ENCODE data around the gene GNPDA2. TPM values are rescaled to one million over a fixed set of nuclear protein-coding genes. Genes with fewer than 3 reads are reported as not detected.
"Not testable (repeated sequence)": the region's sequence is repeated elsewhere in the genome, so short reads cannot be mapped to it uniquely, and the experiment has no call there.

The GNPDA2 gene
- total RNA-seq = 1.3 TPM

DNA sequence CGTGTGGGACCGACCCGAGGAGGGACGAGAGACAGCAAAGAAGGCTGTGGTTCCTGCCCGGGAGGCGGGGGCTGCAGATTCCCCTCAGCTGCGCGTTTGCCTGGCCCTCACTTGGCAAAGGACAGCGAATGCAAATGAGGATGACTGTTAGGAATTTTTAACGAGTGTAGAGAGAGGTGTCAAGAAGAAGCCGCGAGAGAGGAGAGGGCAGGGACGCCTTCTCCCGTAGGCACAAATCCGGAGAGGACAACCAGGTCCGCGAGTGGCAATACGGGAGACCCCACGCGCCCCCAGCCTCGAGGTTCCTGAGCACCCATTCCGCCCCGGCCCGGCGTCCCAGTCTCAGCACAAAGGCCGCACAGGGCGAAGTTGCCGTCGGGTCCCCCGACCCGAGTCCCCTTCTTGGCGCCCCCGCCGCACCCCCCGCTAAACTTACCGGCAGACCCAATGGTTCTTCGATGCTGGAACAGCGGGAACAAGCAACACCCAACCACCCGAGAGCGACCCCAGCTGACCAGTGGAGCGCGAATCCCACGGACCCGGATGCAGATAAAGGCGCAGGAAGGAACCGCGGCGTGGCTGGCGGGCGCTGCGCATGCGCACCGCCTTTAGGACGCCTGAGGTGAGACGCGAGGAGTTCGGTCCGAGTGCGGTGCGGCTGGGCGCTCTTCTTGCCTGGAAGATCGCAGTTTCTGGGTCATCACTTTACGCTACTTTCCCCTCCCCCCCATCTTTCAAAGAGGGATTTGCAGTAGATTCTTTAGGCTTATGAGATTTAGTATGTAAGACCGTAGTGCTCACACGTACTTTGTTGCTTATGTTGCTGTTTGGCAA lies at the start of gene GNPDA2:
TSS of gene GNPDA2 (minus strand) at position 519 of the 834 bp plus-strand sequence. CDS start 4,349 bp downstream, outside the sequence.
- peak; percentile 87 for DNase-seq (ENCODE audit: low spot score)
- peak; percentile 97 for ATAC-seq

- DNase-seq (ENCODE audit: low spot score) = no peak
- ATAC-seq = no peak
These were observed 46.0 kb upstream of the GNPDA2 start for GRCh38 chr4:44772340-44772739.

- ATAC-seq = no peak
These were observed 45.4 kb upstream of the GNPDA2 start for GRCh38 chr4:44771789-44772188.

DNA sequence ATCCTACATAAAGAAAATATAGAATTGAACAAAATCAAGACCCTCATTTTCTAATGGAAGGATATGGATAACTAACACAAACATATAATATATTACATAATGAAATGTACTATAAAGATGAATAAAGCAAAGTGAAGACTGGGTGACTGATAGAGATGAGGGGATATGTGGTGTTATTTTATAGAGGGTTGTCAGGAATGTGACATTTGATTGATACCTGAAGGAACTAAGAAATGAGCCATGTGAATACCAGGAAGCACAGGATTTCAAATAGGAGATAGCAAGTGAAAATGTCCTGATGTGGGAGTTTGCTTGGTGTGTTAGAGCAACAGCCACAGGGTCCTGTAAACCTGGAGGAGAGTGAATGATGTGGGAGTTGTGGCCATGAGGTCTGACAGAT lies 40.1 kb upstream of the GNPDA2 start:
- ATAC-seq = no peak
- no peak for DNase-seq (ENCODE audit: low spot score)

More at GRCh38 chr4:44771789-44772188, 45.4 kb upstream of the GNPDA2 start:
- no peak for DNase-seq (ENCODE audit: low spot score)

- no peak for ATAC-seq
- DNase-seq (ENCODE audit: low spot score) = no peak
These were observed 38.8 kb upstream of the GNPDA2 start for GRCh38 chr4:44765116-44765515.

- ATAC-seq (no peak), DNase-seq (ENCODE audit: low spot score) (no peak)
These were observed 35.0 kb upstream of the GNPDA2 start for GRCh38 chr4:44761306-44761705.

DNA sequence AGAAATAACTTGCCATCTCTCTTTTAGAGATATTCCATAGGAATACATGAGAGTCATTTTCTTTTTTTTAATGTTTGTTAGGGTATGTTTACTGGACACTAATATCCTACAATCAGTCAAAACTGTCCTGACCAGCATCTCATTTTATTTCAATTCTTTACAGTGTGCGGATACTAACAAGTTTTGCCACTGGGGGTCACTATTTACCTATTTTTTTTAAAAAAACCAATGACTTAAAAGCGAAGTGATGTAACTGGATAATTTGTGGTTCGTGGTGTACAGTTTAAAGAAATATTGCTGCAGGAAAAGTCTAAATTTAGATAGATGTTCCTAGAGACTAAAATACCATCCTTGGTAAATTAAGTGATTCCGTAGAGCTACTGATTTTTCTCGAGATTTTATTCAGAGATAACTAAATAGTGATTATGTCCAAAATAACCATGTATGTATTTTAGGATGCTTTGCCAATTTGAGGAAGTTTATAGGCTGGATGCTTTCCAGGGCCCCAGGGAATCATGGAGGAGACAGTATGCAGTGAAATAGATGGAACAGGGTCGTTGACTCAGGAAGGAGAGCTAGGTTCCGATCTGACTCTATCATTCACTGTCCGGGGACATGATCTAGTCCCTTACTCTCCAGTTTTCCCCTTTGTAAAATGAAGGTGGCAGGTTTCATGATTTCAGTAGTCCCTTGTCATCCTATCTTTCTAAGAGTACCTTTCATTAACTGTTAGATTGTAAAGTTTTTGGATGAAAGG lies 34.0 kb upstream of the GNPDA2 start:
- ATAC-seq (peak; percentile 66), DNase-seq (ENCODE audit: low spot score) (no peak)

- DNase-seq (ENCODE audit: low spot score) = no peak
- ATAC-seq = no peak
These were observed 30.2 kb upstream of the GNPDA2 start for GRCh38 chr4:44756559-44756958.

DNA sequence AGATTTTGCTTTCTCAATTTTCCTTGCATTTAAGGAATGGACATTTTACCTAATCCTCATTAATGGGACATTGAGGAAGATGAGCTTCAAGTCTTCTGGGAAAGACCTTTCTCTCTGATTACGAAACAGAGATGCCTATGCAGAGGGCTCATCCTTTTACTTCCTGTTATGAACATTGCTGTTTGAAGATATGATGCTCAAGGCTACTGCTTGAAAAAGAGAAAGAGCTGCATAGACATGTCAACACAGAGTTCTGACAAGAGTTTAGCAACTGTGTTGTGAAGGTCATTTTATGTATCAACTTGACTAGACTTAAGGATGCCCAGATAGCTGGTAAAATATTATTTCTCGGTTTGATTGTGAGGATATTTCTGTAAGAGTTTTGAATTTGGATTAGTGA lies 13.8 kb upstream of the GNPDA2 start:
- ATAC-seq (no peak), DNase-seq (ENCODE audit: low spot score) (no peak)

DNA sequence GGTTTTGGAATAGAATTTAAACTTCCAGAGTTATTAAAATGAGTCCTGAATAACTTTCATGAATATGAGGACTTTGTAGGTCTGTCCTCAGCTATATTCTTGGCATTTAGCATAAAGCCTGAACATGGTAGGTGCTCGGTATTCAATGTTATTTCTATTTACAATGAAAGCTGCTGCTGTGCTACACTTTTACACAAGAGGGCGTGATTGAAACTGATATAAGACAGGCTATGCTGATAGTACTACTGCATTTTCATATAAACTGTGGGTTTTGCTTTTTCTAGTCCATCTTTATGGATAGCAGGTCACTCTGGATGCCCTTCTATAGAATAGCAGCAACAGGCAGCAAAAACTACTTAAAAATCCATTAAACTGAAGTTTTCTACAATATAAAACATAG lies 12.3 kb upstream of the GNPDA2 start:
- ATAC-seq (peak; percentile 45), DNase-seq (ENCODE audit: low spot score) (no peak)

DNA sequence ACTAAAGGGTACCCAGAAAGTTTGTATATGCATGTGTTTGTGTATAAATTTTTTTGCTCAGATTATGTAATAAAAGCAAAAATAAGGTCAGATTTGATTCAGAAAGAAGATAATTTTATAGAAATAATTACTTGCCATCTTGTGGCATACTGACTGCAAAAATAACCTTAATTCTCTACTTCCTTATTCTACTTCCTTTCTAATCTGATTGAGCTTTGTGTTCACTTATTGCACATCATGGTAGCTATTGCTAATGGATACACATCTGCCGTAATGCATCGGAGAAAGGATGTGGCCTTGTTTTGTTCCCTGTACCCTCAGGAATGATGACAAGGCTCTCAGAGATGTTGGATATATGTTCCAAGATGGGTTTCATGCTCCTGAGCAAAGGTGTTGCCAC lies 10.5 kb upstream of the GNPDA2 start:
- no peak for DNase-seq (ENCODE audit: low spot score)
- ATAC-seq = no peak

- ATAC-seq; DNase-seq (ENCODE audit: low spot score): not testable (repeated sequence)
These were observed 2.3 kb upstream of the GNPDA2 start for GRCh38 chr4:44728694-44729093.

DNA sequence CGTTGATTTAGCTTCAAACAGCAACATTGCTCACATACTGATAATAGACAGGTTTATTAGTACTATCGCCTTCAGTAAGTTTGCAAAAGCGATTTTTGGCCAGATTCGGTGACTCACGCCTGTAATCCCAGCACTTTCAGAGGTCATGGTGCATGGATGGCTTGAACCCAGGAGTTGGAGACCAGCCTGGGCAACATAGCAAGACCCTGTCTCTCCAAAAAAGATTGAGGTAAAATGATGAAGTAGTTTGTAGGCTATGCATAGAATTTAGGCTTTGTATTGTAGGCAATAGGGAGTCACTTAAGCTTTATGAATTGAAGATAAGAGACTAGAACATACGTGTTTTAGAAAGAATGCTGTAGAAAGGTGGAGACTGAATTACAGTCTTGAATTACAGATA lies 1.1 kb upstream of the GNPDA2 start:
- no peak for ATAC-seq
- DNase-seq (ENCODE audit: low spot score) = no peak

GRCh38 chr4:44725726-44726037 lies 674 bp downstream of the GNPDA2 start:
- no peak for DNase-seq (ENCODE audit: low spot score)
- ATAC-seq = peak; percentile 67

DNA sequence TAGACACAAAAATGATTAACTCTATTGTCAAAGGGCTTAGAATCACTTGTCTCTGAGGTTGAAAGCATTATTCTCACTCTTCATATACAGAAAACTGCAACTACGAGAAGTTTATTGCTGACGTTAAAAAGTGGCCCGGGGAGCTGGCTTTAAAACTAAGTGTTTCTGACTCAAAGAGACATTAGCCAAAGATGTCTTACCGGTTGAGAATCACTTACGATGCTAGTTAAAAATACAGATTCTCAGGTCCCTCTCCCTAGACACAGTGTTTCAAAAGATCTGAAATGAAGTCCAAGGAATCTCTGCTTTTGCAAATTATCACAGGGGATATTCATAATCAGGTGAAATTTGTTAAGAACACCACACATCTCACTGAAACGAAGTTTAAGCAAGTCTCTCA lies 1.2 kb downstream of the GNPDA2 start:
- ATAC-seq (no peak), DNase-seq (ENCODE audit: low spot score) (no peak)

DNA sequence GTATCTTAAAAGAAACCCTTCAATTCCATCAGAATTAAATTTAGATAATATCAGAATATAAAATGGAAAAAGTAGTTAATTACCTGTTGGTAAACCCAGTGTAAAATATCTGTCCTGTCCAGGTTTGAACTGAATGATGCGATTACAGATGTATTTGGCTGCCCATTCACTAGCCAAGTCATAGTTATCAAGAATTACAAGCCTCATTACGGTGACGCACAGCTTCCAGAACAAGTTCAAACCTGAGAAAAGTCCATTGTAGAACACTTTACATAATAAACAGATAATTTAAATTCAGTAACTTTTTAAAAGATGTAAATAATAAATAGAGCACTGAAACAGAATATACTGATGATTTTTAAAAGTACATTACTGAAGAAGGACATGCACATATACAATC lies 4.4 kb downstream of the GNPDA2 start:
- no peak for DNase-seq (ENCODE audit: low spot score)
- ATAC-seq = no peak

GRCh38 chr4:44720371-44720770 lies 6.0 kb downstream of the GNPDA2 start:
- DNase-seq (ENCODE audit: low spot score) (no peak), ATAC-seq (no peak)

DNA sequence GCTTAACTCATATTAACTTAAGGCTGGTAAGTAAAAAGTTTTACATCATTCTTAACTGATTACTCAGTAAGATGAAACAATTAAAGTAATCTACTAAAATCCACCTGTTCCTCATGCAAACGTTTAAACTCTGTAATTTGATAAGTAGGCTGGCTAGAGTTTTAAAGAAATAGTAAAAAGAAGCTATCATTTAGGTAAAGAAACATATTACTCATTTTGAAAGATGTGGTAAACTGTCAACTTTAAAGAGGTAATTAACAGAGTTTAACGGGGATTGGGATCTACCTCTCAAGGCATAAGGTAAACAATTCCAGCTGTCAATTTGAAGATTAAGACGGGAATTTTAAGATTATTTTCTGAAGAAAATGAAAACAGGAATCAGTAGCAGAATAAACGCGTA lies 9.8 kb downstream of the GNPDA2 start:
- DNase-seq (ENCODE audit: low spot score) (no peak), ATAC-seq (no peak)

DNA sequence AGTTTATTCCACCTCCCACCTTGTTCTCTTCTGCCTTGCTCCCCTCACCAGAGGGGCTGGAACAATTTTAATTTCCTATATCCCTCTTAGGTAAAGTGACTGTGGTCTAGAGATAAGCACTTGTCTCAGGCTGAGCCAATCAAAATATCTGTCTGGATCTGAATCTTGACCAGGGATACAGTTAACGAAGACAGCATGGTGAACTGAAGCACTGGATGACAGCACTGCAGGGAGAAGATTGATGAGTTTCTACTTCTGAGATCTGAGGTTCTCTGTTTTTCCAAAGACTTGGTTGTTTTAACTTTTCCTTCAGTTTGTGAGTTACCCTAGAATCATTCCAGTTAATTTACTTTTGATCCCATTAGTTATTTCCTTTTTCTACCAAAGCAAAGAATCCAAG lies 13.2 kb downstream of the GNPDA2 start:
- ATAC-seq (no peak), DNase-seq (ENCODE audit: low spot score) (no peak)

GRCh38 chr4:44704673-44705072 lies 21.7 kb downstream of the GNPDA2 start:
- no peak for ATAC-seq
- DNase-seq (ENCODE audit: low spot score) = no peak

GRCh38 chr4:44701037-44701436 lies 25.3 kb downstream of the GNPDA2 start:
- ATAC-seq (no peak), DNase-seq (ENCODE audit: low spot score) (no peak)

DNA sequence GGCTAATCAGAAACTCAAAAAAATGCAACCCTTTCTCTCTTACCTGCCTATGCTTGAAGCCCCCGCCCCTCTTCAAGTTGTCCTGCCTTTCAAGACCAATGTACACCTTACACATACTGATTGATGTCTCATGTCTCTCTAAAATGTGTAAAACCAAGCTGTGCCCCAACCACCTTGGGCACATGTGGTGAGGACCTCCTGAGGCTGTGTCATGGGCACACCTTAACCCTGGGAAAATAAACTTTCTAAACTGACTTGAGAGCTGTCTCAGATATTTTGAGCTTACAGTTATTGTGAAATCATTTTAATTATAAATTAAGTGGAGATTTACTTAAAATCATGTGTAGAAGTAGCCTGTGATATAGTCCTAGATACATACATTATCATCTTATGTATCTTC lies 25.9 kb downstream of the GNPDA2 start:
- no peak for ATAC-seq
- no peak for DNase-seq (ENCODE audit: low spot score)
